ENCODE measurements around the gene LGR5.
A peak's percentile ranks its signal among the peaks of the same experiment; 100 is the strongest.

The LGR5 gene

DNA sequence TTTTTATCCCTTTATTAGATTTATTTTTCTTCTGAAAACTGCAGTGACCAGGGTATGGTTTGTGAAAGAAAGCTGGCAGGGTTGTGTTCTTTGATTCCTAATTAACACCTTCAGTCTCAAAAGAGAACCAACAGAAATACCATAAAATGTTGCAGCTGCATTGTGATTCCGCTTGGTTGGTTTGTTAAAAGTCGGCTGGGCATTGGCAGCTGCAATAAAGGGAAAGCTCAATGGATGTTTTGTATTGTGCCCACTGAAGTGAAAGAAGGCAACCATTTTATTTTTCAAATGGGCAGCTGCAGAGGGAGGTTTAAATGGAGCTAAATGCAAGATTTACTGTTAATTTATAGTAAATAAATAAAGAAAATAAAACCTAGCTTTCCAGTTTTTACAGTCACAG lies 16.7 kb downstream of the LGR5 start:
- TF ChIP-seq EP300 (IDR thresholded peaks at IDR 0.05; ENCODE audit: borderline replicate concordance), result peak; percentile 24; the same call in 1 of the 2 replicates
- TF ChIP-seq EGR1 (IDR thresholded peaks at IDR 0.05), result no peak
- TF ChIP-seq CEBPB (IDR thresholded peaks at IDR 0.05), result 0 out of 2 replicates have a peak, but pooled peaks have one; percentile 33
- TF ChIP-seq CREB1 (IDR thresholded peaks at IDR 0.05; ENCODE audit: low read depth), result no peak
- TF ChIP-seq TAF1 (IDR thresholded peaks at IDR 0.05; ENCODE audit: low read depth), result no peak
- TF ChIP-seq NFIC (IDR thresholded peaks at IDR 0.05), result peak; percentile 59
- TF ChIP-seq, protein P1, sequence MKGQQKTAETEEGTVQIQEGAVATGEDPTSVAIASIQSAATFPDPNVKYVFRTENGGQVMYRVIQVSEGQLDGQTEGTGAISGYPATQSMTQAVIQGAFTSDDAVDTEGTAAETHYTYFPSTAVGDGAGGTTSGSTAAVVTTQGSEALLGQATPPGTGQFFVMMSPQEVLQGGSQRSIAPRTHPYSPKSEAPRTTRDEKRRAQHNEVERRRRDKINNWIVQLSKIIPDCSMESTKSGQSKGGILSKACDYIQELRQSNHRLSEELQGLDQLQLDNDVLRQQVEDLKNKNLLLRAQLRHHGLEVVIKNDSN (IDR thresholded peaks at IDR 0.05), result no peak
- TF ChIP-seq RAD21 (IDR thresholded peaks at IDR 0.05; ENCODE audit: low read depth), result no peak
- peak; percentile 71; the same call in 1 of the 2 replicates for TF ChIP-seq YY1 (IDR thresholded peaks at IDR 0.05; ENCODE audit: low read depth)
- TF ChIP-seq, protein P2, sequence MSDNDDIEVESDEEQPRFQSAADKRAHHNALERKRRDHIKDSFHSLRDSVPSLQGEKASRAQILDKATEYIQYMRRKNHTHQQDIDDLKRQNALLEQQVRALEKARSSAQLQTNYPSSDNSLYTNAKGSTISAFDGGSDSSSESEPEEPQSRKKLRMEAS (IDR thresholded peaks at IDR 0.05), result no peak
- TF ChIP-seq ZBTB7A (IDR thresholded peaks at IDR 0.05; ENCODE audit: low read depth), result no peak
- TF ChIP-seq TEAD4 (IDR thresholded peaks at IDR 0.05), result peak; percentile 34; the same call in 1 of the 2 replicates
- TF ChIP-seq, protein P3, sequence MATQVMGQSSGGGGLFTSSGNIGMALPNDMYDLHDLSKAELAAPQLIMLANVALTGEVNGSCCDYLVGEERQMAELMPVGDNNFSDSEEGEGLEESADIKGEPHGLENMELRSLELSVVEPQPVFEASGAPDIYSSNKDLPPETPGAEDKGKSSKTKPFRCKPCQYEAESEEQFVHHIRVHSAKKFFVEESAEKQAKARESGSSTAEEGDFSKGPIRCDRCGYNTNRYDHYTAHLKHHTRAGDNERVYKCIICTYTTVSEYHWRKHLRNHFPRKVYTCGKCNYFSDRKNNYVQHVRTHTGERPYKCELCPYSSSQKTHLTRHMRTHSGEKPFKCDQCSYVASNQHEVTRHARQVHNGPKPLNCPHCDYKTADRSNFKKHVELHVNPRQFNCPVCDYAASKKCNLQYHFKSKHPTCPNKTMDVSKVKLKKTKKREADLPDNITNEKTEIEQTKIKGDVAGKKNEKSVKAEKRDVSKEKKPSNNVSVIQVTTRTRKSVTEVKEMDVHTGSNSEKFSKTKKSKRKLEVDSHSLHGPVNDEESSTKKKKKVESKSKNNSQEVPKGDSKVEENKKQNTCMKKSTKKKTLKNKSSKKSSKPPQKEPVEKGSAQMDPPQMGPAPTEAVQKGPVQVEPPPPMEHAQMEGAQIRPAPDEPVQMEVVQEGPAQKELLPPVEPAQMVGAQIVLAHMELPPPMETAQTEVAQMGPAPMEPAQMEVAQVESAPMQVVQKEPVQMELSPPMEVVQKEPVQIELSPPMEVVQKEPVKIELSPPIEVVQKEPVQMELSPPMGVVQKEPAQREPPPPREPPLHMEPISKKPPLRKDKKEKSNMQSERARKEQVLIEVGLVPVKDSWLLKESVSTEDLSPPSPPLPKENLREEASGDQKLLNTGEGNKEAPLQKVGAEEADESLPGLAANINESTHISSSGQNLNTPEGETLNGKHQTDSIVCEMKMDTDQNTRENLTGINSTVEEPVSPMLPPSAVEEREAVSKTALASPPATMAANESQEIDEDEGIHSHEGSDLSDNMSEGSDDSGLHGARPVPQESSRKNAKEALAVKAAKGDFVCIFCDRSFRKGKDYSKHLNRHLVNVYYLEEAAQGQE (IDR thresholded peaks at IDR 0.05; ENCODE audit: low read depth), result no peak
- TF ChIP-seq FOXM1 (IDR thresholded peaks at IDR 0.05; ENCODE audit: borderline replicate concordance, low read depth), result peak; percentile 22; the same call in 1 of the 2 replicates
- TF ChIP-seq TCF12 (IDR thresholded peaks at IDR 0.05; ENCODE audit: low read depth), result peak; percentile 67

DNA sequence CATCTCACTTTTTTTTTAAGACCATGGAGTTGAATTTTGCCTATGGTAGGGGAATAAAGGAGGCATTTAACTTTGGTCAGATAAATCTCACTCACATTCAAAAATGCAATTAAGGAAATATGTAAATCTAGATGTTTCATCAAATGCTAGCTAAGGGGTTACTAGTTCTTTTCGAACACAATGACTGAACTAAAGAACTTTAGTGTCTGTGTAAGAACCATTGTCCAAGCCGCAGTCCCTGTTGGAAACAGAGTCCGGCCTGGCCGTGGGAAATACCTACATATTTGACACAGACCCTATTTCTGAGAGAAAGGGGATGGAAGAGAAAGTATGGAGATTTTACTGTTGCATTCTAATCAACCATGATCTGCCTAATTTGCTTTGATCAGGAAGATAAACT lies 17.4 kb downstream of the LGR5 start:
- no peak for TF ChIP-seq YY1 (IDR thresholded peaks at IDR 0.05; ENCODE audit: low read depth)
- TF ChIP-seq CEBPB (IDR thresholded peaks at IDR 0.05), result no peak
- TF ChIP-seq TCF12 (IDR thresholded peaks at IDR 0.05; ENCODE audit: low read depth), result no peak
- no peak for TF ChIP-seq RAD21 (IDR thresholded peaks at IDR 0.05; ENCODE audit: low read depth)
- TF ChIP-seq, protein P2 (IDR thresholded peaks at IDR 0.05), result no peak
- no peak for TF ChIP-seq EP300 (IDR thresholded peaks at IDR 0.05; ENCODE audit: borderline replicate concordance)
- TF ChIP-seq TEAD4 (IDR thresholded peaks at IDR 0.05), result no peak

DNA sequence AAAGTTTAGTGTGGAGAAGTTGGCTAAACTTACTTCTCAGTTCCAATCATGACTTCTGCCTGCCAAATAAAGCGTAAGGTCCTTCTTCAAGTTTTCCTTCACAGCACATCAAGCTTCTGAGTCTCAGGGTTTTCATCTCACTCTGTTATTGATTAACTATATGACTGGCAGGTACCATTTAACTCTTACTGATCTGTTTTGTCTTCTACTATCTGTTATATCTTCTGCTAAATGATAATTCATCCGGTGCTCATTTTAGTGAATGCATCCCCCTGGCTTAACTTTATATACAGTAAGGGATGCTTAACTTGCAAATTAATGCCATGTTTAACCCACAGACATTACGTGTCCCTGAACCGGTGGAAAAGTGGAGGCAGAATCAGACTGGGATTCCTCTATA lies 20.7 kb downstream of the LGR5 start:
- no peak for TF ChIP-seq CEBPB (IDR thresholded peaks at IDR 0.05)
- TF ChIP-seq FOXM1 (IDR thresholded peaks at IDR 0.05; ENCODE audit: borderline replicate concordance, low read depth), result no peak
- no peak for TF ChIP-seq RAD21 (IDR thresholded peaks at IDR 0.05; ENCODE audit: low read depth)
- TF ChIP-seq TEAD4 (IDR thresholded peaks at IDR 0.05), result no peak
- TF ChIP-seq, protein P2 (IDR thresholded peaks at IDR 0.05), result no peak
- no peak for TF ChIP-seq YY1 (IDR thresholded peaks at IDR 0.05; ENCODE audit: low read depth)

DNA sequence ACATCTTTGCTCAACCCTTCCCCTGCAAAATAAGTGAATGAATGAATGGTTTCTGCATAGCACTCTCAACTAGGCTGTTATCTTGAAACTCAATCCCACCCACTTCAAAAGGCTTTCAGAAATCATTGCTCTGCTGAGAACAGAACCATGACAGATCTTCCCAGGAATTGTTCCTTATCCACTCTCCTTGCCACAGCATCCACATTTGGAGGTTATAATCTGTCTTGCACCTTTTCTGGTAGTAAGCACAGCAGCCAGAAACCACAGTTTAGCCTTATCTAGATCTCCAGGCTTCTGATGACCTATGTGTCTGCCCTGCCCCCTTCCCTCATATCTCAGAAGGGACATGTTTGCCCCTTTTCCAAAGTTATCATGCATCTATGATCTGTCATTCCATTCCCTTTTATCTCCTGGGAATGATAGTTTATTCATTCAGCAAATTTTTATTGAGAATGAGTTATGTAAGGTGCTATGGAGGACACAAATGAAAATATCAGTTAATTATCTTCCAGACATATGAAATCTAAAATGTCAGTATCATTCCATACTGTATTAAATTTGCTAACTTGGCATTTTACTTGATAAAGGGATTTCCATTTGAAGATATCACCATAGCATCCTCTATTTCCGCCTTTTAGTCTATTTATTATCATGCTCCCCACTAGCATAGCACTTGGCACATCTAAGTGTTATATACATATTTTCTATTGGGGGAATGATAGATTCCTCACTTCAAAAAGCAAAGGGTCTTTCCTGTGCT lies 21.4 kb downstream of the LGR5 start:
- TF ChIP-seq, protein P3 (IDR thresholded peaks at IDR 0.05; ENCODE audit: low read depth), result no peak
- TF ChIP-seq TAF1 (IDR thresholded peaks at IDR 0.05; ENCODE audit: low read depth) (no peak), EGR1 (IDR thresholded peaks at IDR 0.05) (no peak), YY1 (IDR thresholded peaks at IDR 0.05; ENCODE audit: low read depth) (no peak), TEAD4 (IDR thresholded peaks at IDR 0.05) (no peak), ZBTB7A (IDR thresholded peaks at IDR 0.05; ENCODE audit: low read depth) (no peak), RAD21 (IDR thresholded peaks at IDR 0.05; ENCODE audit: low read depth) (no peak), CEBPB (IDR thresholded peaks at IDR 0.05) (no peak), CREB1 (IDR thresholded peaks at IDR 0.05; ENCODE audit: low read depth) (no peak), FOXM1 (IDR thresholded peaks at IDR 0.05; ENCODE audit: borderline replicate concordance, low read depth) (no peak), NFIC (IDR thresholded peaks at IDR 0.05) (no peak), EP300 (IDR thresholded peaks at IDR 0.05; ENCODE audit: borderline replicate concordance) (no peak), TCF12 (IDR thresholded peaks at IDR 0.05; ENCODE audit: low read depth) (no peak)
- TF ChIP-seq, protein P1 (IDR thresholded peaks at IDR 0.05), result no peak
- TF ChIP-seq, protein P2 (IDR thresholded peaks at IDR 0.05), result no peak

DNA sequence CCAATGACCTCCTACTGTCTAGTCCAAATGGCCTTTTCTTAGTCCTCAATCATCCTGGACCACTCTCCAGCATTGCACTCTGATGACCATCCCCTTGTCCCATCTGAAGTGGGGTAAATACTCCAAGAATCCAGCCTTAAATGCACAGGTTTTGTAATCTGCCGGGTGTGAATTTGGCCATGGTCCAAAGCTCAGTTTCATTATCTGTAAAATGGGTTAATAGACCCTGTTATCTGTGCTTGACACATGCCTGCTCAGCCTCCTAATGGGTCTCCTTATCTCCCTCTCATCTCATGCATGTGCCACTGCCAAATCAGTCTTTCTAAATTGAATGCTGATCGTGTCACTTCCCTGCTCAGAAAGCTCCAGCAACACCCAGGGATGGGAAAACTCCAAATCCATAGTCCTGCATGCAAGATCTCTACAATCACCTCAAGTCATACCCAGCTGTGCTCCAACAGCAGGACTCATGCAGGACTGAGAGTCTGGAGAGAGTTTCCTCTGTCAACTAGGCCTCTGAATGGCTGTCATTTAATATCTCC lies 22.3 kb downstream of the LGR5 start:
- TF ChIP-seq, protein P2 (IDR thresholded peaks at IDR 0.05), result no peak
- TF ChIP-seq TAF1 (IDR thresholded peaks at IDR 0.05; ENCODE audit: low read depth) (no peak), ZBTB7A (IDR thresholded peaks at IDR 0.05; ENCODE audit: low read depth) (no peak), RAD21 (IDR thresholded peaks at IDR 0.05; ENCODE audit: low read depth) (no peak)
- TF ChIP-seq, protein P1 (IDR thresholded peaks at IDR 0.05), result no peak
- TF ChIP-seq, protein P3 (IDR thresholded peaks at IDR 0.05; ENCODE audit: low read depth), result no peak
